OCI-LY1 (cell line): ENCODE data around the gene PNPLA6.

Source experiments
- H2AFZ ChIP-seq: fragments of 200-600 bp; sonication (generic), shearing (Covaris generic); 2 replicates; pipeline ENCODE4 v1.6.0; 2014; ENCODE audit warnings: antibody characterized with exemption, mild to moderate bottlenecking, low read length
- H3F3A ChIP-seq: fragments of 200-600 bp; sonication (generic), shearing (Covaris generic); 2 replicates; pipeline ENCODE4 v1.6.0; 2014; ENCODE audit warnings: mild to moderate bottlenecking, antibody characterized with exemption, low read length, moderate library complexity; ENCODE audit not compliant: insufficient read depth
- H3K27ac ChIP-seq: fragments of 200-600 bp; sonication (generic); 2 replicates; pipeline ENCODE4 v1.5.1; 2014; ENCODE audit warnings: low read length, mixed run types, mild to moderate bottlenecking, low read depth; ENCODE audit not compliant: poor library complexity, severe bottlenecking
- H3K27me3 ChIP-seq: fragments of 200-600 bp; sonication (generic); 2 replicates; pipeline ENCODE4 v1.6.0; 2014; ENCODE audit warnings: antibody characterized with exemption, mild to moderate bottlenecking, low read length, moderate library complexity; ENCODE audit not compliant: insufficient read depth
- H3K36me3 ChIP-seq: fragments of 200-600 bp; sonication (generic); 2 replicates; pipeline ENCODE4 v1.6.1; 2014; ENCODE audit warnings: mild to moderate bottlenecking, antibody characterized with exemption, low read length, moderate library complexity, mixed read lengths; ENCODE audit not compliant: insufficient read depth
- H3K4me1 ChIP-seq: fragments of 200-600 bp; sonication (generic); 2 replicates; pipeline ENCODE4 v1.5.1; 2014; ENCODE audit warnings: mild to moderate bottlenecking, low read length, moderate library complexity; ENCODE audit not compliant: insufficient read depth, severe bottlenecking
- H3K4me2 ChIP-seq: fragments of 200-600 bp; sonication (generic), shearing (Covaris generic); 2 replicates; pipeline ENCODE4 v1.6.1; 2014; ENCODE audit warnings: low read length
- H3K4me3 ChIP-seq: fragments of 200-600 bp; sonication (generic); 2 replicates; pipeline ENCODE4 v1.5.1; 2014; ENCODE audit warnings: low read length, low read depth, mild to moderate bottlenecking, mixed read lengths; ENCODE audit not compliant: poor library complexity, severe bottlenecking
- H3K79me2 ChIP-seq: fragments of 200-600 bp; shearing (Covaris generic); 2 replicates; pipeline ENCODE4 v1.6.1; 2016; ENCODE audit warnings: mixed run types, low read length, mixed read lengths; ENCODE audit not compliant: insufficient read depth
- H3K9ac ChIP-seq: fragments of 200-600 bp; sonication (generic), shearing (Covaris generic); 2 replicates; pipeline ENCODE4 v1.6.1; 2014; ENCODE audit warnings: mild to moderate bottlenecking, low read length, mixed read lengths
- H3K9me2 ChIP-seq: fragments of 200-600 bp; sonication (generic), shearing (Covaris generic); 2 replicates; pipeline ENCODE4 v1.6.1; 2014; ENCODE audit warnings: low read depth, mild to moderate bottlenecking, low read length, mixed read lengths
- H3K9me3 ChIP-seq: fragments of 200-600 bp; shearing (Covaris generic); 2 replicates; pipeline ENCODE4 v1.6.1; 2014; ENCODE audit warnings: low read length, mixed read lengths
- H4K20me1 ChIP-seq: fragments of 200-600 bp; sonication (generic), shearing (Covaris generic); 2 replicates; pipeline ENCODE4 v1.6.0; 2016; ENCODE audit warnings: mild to moderate bottlenecking, low read length; ENCODE audit not compliant: insufficient read depth
- EZH2 ChIP-seq: fragments of 200-600 bp; sonication (generic), shearing (Covaris generic); IDR thresholded peaks from 2 replicates; pipeline ENCODE4 v1.8.0; 2017; ENCODE audit warnings: borderline replicate concordance, mixed run types, mild to moderate bottlenecking, antibody characterized with exemption, low read length, moderate library complexity, mixed read lengths
- TF ChIP-seq, protein P1 (sequence below): fragments of 200-600 bp; sonication (generic), shearing (Covaris generic); IDR thresholded peaks from 2 replicates; pipeline ENCODE4 v1.5.1; 2017; ENCODE audit warnings: mild to moderate bottlenecking, antibody characterized with exemption, low read length, moderate library complexity, mixed read lengths

PNPLA6 gene

DNA sequence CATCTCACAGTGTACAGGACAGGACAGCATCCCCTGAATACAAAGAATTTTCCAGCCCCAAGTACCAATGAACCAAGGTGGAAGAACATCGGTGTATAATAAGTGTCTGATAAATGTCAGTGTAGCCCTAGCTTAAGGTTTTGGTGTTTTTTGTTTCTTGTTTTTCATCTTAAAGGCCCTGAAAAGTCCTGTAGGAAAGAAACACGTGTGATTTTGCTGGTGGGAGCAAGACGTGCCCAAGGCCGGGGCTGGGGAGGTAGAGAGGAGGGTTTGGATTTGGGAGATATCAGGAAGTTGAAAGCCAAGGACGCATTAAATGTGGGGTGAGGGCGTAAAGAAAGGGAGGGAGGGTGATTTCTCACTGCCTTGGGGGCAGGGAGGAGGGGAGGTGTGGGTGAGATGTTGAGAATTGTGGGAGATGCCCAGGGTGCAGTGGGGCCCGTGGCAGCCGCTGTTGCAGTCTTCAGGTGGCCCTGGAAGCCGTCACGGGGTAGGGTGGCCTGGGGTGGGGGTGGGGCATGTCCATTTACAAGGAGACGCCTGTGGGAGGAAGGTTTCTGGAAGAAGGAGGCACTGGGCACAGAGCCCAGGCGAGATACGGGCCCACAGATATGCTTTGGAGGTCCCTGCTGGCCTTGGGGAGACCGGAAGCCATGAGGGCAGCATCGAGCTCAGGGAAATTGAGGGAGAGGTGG, 66.9 kb downstream of the PNPLA6 start:
- TF ChIP-seq, protein P1, sequence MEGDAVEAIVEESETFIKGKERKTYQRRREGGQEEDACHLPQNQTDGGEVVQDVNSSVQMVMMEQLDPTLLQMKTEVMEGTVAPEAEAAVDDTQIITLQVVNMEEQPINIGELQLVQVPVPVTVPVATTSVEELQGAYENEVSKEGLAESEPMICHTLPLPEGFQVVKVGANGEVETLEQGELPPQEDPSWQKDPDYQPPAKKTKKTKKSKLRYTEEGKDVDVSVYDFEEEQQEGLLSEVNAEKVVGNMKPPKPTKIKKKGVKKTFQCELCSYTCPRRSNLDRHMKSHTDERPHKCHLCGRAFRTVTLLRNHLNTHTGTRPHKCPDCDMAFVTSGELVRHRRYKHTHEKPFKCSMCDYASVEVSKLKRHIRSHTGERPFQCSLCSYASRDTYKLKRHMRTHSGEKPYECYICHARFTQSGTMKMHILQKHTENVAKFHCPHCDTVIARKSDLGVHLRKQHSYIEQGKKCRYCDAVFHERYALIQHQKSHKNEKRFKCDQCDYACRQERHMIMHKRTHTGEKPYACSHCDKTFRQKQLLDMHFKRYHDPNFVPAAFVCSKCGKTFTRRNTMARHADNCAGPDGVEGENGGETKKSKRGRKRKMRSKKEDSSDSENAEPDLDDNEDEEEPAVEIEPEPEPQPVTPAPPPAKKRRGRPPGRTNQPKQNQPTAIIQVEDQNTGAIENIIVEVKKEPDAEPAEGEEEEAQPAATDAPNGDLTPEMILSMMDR, result no peak
- no peak for TF ChIP-seq EZH2
- Histone ChIP-seq H3K27me3 (no peaks in the 10 kb centered on the region), H3K4me2 (no peak overlapping the region), H3K4me1 (no peaks in the 10 kb centered on the region), H3K27ac (no peak overlapping the region), H4K20me1 (no peaks in the 10 kb centered on the region), H3K9ac (no peak overlapping the region), H3K9me3 (no peaks in the 10 kb centered on the region), H2AFZ (no peak overlapping the region), H3K9me2 (no peaks in the 10 kb centered on the region), H3K79me2 (no peaks in the 10 kb centered on the region), H3K4me3 (no peak overlapping the region), H3F3A (no peaks in the 10 kb centered on the region), H3K36me3 (no peaks in the 10 kb centered on the region)

DNA sequence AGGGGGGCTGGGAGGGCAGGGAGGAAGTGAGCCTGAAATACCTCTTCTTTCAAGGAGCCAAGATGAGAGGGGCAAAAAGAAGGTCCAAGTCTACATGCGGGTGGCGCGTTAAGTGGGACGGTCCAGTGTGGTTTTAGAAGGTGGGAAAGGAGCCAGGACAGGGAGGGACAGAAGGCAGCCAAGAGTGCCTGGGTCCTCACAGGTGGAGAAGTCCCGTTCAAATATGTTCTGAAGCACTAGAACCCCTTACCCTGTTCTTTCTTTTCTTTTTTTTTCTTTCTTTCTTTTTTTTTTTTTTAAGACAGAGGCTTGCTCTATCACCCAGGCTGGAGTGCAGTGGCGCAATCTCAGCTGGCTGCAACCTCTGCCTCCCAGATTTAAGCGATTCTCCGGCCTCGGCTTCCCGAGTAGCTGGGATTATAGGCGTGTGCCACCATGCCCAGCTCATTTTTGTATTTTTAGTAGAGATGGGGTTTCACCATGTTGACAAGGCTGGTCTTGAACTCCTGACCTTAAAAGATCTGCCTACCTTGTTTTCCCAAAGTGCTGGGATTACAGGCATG, 67.5 kb downstream of the PNPLA6 start:
- H3K9me3 ChIP-seq, result no peaks in the 10 kb centered on the region
- TF ChIP-seq, protein P1, result no peak
- no peak for TF ChIP-seq EZH2
- H3F3A ChIP-seq, result no peaks in the 10 kb centered on the region
- H3K9me2 ChIP-seq, result no peaks in the 10 kb centered on the region
- H3K4me1 ChIP-seq, result no peaks in the 10 kb centered on the region
- no peaks in the 10 kb centered on the region for H3K36me3 ChIP-seq
- H4K20me1 ChIP-seq, result no peaks in the 10 kb centered on the region
- H3K4me2 ChIP-seq, result no peak overlapping the region
- no peak overlapping the region for H2AFZ ChIP-seq
- H3K4me3 ChIP-seq, result no peak overlapping the region
- no peaks in the 10 kb centered on the region for H3K79me2 ChIP-seq
- H3K27ac ChIP-seq, result no peak overlapping the region
- no peaks in the 10 kb centered on the region for H3K27me3 ChIP-seq
- H3K9ac ChIP-seq, result no peak overlapping the region

DNA sequence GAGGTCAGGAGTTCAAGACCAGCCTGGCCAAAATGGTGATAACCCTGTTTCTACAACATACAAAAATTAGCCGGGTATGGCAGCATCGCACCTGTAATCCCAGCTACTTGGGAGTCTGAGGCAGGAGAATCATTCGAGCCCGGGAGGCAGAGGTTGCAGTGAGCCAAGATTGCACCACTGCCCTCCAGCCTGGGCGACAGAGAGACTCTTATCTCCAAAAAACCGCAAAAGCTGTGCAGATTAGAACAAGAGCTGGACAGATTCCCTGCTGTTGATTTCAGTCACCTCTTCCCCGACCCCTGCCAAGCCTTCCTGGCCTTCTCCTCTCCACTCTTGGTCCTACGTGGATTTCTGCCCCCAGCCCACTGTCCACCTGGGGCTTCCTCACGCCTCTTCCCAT, 68.4 kb downstream of the PNPLA6 start:
- no peaks in the 10 kb centered on the region for H3K9me3 ChIP-seq
- H2AFZ ChIP-seq, result no peak overlapping the region
- TF ChIP-seq, protein P1, result no peak
- no peak for TF ChIP-seq EZH2
- H3K9me2 ChIP-seq, result no peaks in the 10 kb centered on the region
- no peak overlapping the region for H3K9ac ChIP-seq
- no peaks in the 10 kb centered on the region for H3K27me3 ChIP-seq
- no peak overlapping the region for H3K4me3 ChIP-seq
- H3K79me2 ChIP-seq, result no peaks in the 10 kb centered on the region
- H3K4me2 ChIP-seq, result no peak overlapping the region
- H3F3A ChIP-seq, result no peaks in the 10 kb centered on the region
- no peaks in the 10 kb centered on the region for H3K36me3 ChIP-seq
- H4K20me1 ChIP-seq, result no peaks in the 10 kb centered on the region
- H3K4me1 ChIP-seq, result no peaks in the 10 kb centered on the region
- no peak overlapping the region for H3K27ac ChIP-seq
